ENCODE measurements around the gene ZNF678.

- TF ChIP-seq POLR2A (IDR thresholded peaks at IDR 0.05): no peak
- no peak for TF ChIP-seq CTCF (IDR thresholded peaks at IDR 0.05)
Measured at GRCh38 chr1:227548448-227548847, 14.9 kb upstream of the ZNF678 start.

All from heart left ventricle (tissue), 13 donors.